Activated naive CD8-positive, alpha-beta T cell treated with anti-CD3 and anti-CD28 coated beads, Interleukin-2, amount 50 U/mL, for 16 hours (primary cell): Measurements from ENCODE around the gene RGS9.

ENCODE experiments used
- DNase-seq: peaks from one replicate; pipeline ENCODE4 v3.0.0-alpha.2; 2020; ENCODE audit warnings: low read depth, low spot score

RGS9 gene

GRCh38 chr17:65259696-65260485, 122.7 kb downstream of the RGS9 start:
- DNase-seq: no peak

- no peak for DNase-seq
Measured at GRCh38 chr17:65260626-65261025, 123.5 kb downstream of the RGS9 start.

DNA sequence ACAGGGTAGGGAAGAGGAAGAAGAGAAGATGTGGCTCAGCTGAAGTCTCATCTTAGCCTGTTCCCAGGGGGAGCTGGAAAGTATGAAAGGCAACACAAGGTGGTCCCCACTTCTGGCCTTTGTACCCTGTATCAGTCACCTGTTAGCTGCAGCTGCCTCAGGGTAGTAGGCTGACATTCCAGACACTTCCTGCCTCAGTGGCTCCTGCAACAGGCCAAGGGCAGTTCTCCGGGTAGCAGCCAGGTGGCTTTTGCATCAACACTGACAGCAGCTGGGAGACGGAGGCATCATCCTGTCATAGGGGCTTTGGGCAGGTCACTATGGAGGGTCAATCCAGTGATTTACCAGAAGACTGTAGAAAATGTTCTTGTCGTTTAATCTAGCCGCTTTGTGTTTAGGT, 124.0 kb downstream of the RGS9 start:
- no peak for DNase-seq

GRCh38 chr17:65261682-65262636, 124.8 kb downstream of the RGS9 start:
- DNase-seq: no peak

DNA sequence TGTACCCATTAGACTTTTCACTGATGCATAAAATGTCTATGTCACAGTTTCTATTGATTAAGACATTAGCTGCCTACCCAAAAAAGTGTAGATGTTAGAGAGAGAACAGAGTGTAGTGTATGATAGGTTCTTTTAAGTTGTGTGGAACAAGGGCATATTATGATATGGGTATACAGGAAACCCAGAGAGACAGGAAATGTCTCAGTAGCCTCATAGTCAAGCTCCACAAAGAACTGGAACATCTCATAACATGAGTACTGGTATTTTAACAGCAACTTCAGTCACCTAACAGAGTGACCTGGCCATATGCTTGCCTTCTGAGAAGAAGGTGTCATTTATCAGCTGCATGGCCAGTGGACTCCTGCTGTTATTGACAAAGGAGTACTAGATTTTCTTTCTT, 128.1 kb downstream of the RGS9 start:
- DNase-seq: no peak

- no peak for DNase-seq
Measured at GRCh38 chr17:65268832-65269231, 131.7 kb downstream of the RGS9 start.

GRCh38 chr17:65270499-65271253, 133.5 kb downstream of the RGS9 start:
- DNase-seq: no peak

DNA sequence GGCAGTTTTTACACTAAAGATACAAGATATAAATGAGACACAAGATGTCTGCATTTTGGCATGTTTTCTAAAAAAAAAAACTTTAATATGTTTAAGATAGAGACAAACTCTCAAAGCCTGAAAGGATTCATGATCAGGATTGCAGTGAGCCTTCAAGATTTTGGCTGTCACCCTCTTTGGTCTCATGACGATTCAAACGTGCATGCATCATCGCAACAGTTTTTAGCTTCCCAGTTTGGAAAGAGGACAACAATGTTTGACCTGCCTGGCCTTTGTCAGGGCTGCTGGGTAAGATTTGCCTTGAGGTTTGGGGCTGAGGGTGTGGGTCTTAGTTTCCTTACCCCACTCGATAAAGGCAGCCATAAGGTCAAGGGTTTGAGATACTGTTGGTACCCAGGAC, 134.1 kb downstream of the RGS9 start:
- no peak for DNase-seq
